ENCODE results near the gene EEF1E1.

GRCh38 chr6:8066108-8066507, 36.2 kb downstream of the EEF1E1 start:
- no peak for TF ChIP-seq EZH2 (IDR thresholded peaks at IDR 0.05; ENCODE audit: insufficient read depth, poor library complexity, severe bottlenecking)
- no peak for TF ChIP-seq EZH2phosphoT487 (IDR thresholded peaks at IDR 0.05; ENCODE audit: insufficient read depth, low read depth)

Measured in GM23248 (cell line).